Measurements from ENCODE around the gene ZYX. TPM values are rescaled to one million over a fixed set of nuclear protein-coding genes. Genes with fewer than 3 reads are reported as not detected.

ZYX gene
- total and polyA plus RNA-seq, 2 donors (not counting 1 experiment from before 2014, with no cell fraction given): 33.5 to 85.6 TPM

- Histone ChIP-seq H3K27ac (ENCODE audit: insufficient read depth, low read length) (no peak overlapping the region), H2AFZ (ENCODE audit: low read length) (no peak overlapping the region), H3K27me3 (ENCODE audit: control insufficient read depth, insufficient read depth, low read length) (no peaks in the 10 kb centered on the region), H3K9me3 (ENCODE audit: control insufficient read depth, insufficient read depth, low read depth, low read length) (no peaks in the 10 kb centered on the region), H3K79me2 (ENCODE audit: control insufficient read depth, insufficient read depth, low read length) (no peaks in the 10 kb centered on the region), H3K4me2 (ENCODE audit: extremely low read depth, insufficient read depth, low read length) (no peak overlapping the region), H3K9ac (ENCODE audit: insufficient read depth, low read length) (no peak overlapping the region), H4K20me1 (ENCODE audit: control insufficient read depth, extremely low read depth, insufficient read depth, low read length) (no peaks in the 10 kb centered on the region), H3K4me3 (replicated peaks in 1 of 4; ENCODE audit: control extremely low read depth in 1 of 4, insufficient read depth in 1 of 4, low read depth in 3 of 4, low read length in 4 of 4) (no peak overlapping the region), H3K36me3 (ENCODE audit: control insufficient read depth, insufficient read depth, low read length) (no peaks in the 10 kb centered on the region), H3K4me1 (ENCODE audit: control insufficient read depth, extremely low read depth, insufficient read depth, low read length) (peaks cover 5% of the 10 kb centered on the region)
- TF ChIP-seq EZH2 (IDR thresholded peaks at IDR 0.05; ENCODE audit: low read length, missing control alignments) (no peak), CTCF (conservative IDR thresholded peaks at IDR 0.05 in 1 of 2, IDR thresholded peaks at IDR 0.05 in 1 of 2; ENCODE audit: low read depth in 1 of 2, low read length in 2 of 2) (no peak)
- DNase-seq (ENCODE audit: low read depth in 2 of 2): no peak
These were observed 52.6 kb downstream of the ZYX start for GRCh38 chr7:143433759-143434158.

- Histone ChIP-seq H3K9ac (ENCODE audit: insufficient read depth, low read length) (no peak overlapping the region), H2AFZ (ENCODE audit: low read length) (no peak overlapping the region), H3K9me3 (ENCODE audit: control insufficient read depth, insufficient read depth, low read depth, low read length) (no peaks in the 10 kb centered on the region), H3K79me2 (ENCODE audit: control insufficient read depth, insufficient read depth, low read length) (no peaks in the 10 kb centered on the region), H3K4me3 (replicated peaks in 1 of 4; ENCODE audit: control extremely low read depth in 1 of 4, insufficient read depth in 1 of 4, low read depth in 3 of 4, low read length in 4 of 4) (no peak overlapping the region), H3K27ac (ENCODE audit: insufficient read depth, low read length) (no peak overlapping the region), H3K27me3 (ENCODE audit: control insufficient read depth, insufficient read depth, low read length) (no peaks in the 10 kb centered on the region), H3K4me2 (ENCODE audit: extremely low read depth, insufficient read depth, low read length) (no peak overlapping the region), H3K36me3 (ENCODE audit: control insufficient read depth, insufficient read depth, low read length) (no peaks in the 10 kb centered on the region), H3K4me1 (ENCODE audit: control insufficient read depth, extremely low read depth, insufficient read depth, low read length) (peaks cover 5% of the 10 kb centered on the region), H4K20me1 (ENCODE audit: control insufficient read depth, extremely low read depth, insufficient read depth, low read length) (no peaks in the 10 kb centered on the region)
- no peak for TF ChIP-seq CTCF (conservative IDR thresholded peaks at IDR 0.05 in 1 of 2, IDR thresholded peaks at IDR 0.05 in 1 of 2; ENCODE audit: low read depth in 1 of 2, low read length in 2 of 2)
- peak; percentile 6 to 60 for DNase-seq (ENCODE audit: low read depth in 2 of 2)
These were observed 53.5 kb downstream of the ZYX start for GRCh38 chr7:143434660-143435059.

- TF ChIP-seq EZH2 (IDR thresholded peaks at IDR 0.05; ENCODE audit: low read length, missing control alignments) (no peak), CTCF (conservative IDR thresholded peaks at IDR 0.05 in 1 of 2, IDR thresholded peaks at IDR 0.05 in 1 of 2; ENCODE audit: low read depth in 1 of 2, low read length in 2 of 2) (no peak)
- DNase-seq (ENCODE audit: low read depth in 2 of 2): no peak
- H3K4me2 ChIP-seq (ENCODE audit: extremely low read depth, insufficient read depth, low read length): no peak overlapping the region
These were observed 54.1 kb downstream of the ZYX start for GRCh38 chr7:143435266-143435665.

More at GRCh38 chr7:143435266-143435665, 54.1 kb downstream of the ZYX start:
- no peaks in the 10 kb centered on the region for H3K4me1 ChIP-seq (ENCODE audit: control insufficient read depth, extremely low read depth, insufficient read depth, low read length)
- no peak overlapping the region for H2AFZ ChIP-seq (ENCODE audit: low read length)
- H3K9ac ChIP-seq (ENCODE audit: insufficient read depth, low read length): no peak overlapping the region
- H3K4me3 ChIP-seq (replicated peaks in 1 of 4; ENCODE audit: control extremely low read depth in 1 of 4, insufficient read depth in 1 of 4, low read depth in 3 of 4, low read length in 4 of 4): no peak overlapping the region
- no peak overlapping the region for H3K27ac ChIP-seq (ENCODE audit: insufficient read depth, low read length)
- H4K20me1 ChIP-seq (ENCODE audit: control insufficient read depth, extremely low read depth, insufficient read depth, low read length): no peaks in the 10 kb centered on the region
- H3K9me3 ChIP-seq (ENCODE audit: control insufficient read depth, insufficient read depth, low read depth, low read length): no peaks in the 10 kb centered on the region
- no peaks in the 10 kb centered on the region for H3K36me3 ChIP-seq (ENCODE audit: control insufficient read depth, insufficient read depth, low read length)
- no peaks in the 10 kb centered on the region for H3K79me2 ChIP-seq (ENCODE audit: control insufficient read depth, insufficient read depth, low read length)
- no peaks in the 10 kb centered on the region for H3K27me3 ChIP-seq (ENCODE audit: control insufficient read depth, insufficient read depth, low read length)
